Gastroesophageal sphincter (tissue), 3 donors: ENCODE data around the gene SIRPB1.

Source experiments
- EP300 ChIP-seq: sonication (generic); formaldehyde crosslinking; IDR thresholded peaks from one replicate; pipeline ENCODE4 v1.6.1; 2017; ENCODE audit warnings: antibody characterized with exemption, mild to moderate bottlenecking
- POLR2A ChIP-seq, 2 donors: fragments of 450-650 bp; IDR thresholded peaks; one replicate each; pipeline ENCODE4 v1.6.1; 2017; ENCODE audit warnings: antibody characterized with exemption in 2 of 2, mild to moderate bottlenecking in 2 of 2, moderate library complexity in 1 of 2
- POLR2AphosphoS5 ChIP-seq: sonication (generic); formaldehyde crosslinking; IDR thresholded peaks from one replicate; pipeline ENCODE4 v1.6.1; 2017; ENCODE audit warnings: antibody characterized with exemption
- TF ChIP-seq, protein P1 (sequence below), 4 experiments: fragments of 200-600 bp in 2 of 4; fragments of 450-650 bp in 2 of 4; sonication (generic) in 1 of 4; IDR thresholded peaks; one replicate each; pipeline ENCODE4 v1.5.1; 2017 to 2019; ENCODE audit warnings: antibody characterized with exemption in 4 of 4, mild to moderate bottlenecking in 2 of 4, moderate library complexity in 2 of 4

DNA sequence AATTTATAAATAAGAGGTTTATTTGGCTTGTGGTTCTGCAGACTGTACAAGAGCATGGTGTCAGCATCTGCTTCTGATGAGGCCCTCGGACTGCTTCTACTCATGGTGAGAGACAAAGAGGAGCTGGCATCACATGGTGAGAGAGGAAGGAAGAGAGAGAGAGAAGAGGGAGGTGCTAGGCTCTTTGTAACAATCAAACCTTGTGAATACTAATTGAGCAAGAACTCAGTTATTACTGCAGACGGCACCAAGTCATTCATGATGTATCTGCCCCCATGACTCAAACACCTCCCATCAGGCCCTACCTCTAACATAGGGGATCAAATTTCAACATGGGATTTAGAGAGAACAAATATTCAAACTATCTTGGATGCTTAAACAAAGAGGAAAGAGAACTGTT is 44.1 kb upstream of the SIRPB1 start:
- TF ChIP-seq, protein P1, sequence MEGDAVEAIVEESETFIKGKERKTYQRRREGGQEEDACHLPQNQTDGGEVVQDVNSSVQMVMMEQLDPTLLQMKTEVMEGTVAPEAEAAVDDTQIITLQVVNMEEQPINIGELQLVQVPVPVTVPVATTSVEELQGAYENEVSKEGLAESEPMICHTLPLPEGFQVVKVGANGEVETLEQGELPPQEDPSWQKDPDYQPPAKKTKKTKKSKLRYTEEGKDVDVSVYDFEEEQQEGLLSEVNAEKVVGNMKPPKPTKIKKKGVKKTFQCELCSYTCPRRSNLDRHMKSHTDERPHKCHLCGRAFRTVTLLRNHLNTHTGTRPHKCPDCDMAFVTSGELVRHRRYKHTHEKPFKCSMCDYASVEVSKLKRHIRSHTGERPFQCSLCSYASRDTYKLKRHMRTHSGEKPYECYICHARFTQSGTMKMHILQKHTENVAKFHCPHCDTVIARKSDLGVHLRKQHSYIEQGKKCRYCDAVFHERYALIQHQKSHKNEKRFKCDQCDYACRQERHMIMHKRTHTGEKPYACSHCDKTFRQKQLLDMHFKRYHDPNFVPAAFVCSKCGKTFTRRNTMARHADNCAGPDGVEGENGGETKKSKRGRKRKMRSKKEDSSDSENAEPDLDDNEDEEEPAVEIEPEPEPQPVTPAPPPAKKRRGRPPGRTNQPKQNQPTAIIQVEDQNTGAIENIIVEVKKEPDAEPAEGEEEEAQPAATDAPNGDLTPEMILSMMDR (IDR thresholded peaks at IDR 0.05): no peak
- TF ChIP-seq POLR2A (IDR thresholded peaks at IDR 0.05): no peak
- no peak for TF ChIP-seq POLR2AphosphoS5
- TF ChIP-seq EP300: no peak
